HG02642 (cell line): Measurements from ENCODE around the gene AAK1.
"Not testable (repeated sequence)": the region's sequence is repeated elsewhere in the genome, so short reads cannot be mapped to it uniquely, and the experiment has no call there.

ENCODE experiments used
- ATAC-seq: cut with Tn5 transposase; IDR thresholded peaks from one replicate; pipeline ENCODE4 v1.9.1; 2021; ENCODE audit warnings: mild to moderate bottlenecking; ENCODE audit not compliant: unreplicated experiment, poor library complexity

Gene AAK1

DNA sequence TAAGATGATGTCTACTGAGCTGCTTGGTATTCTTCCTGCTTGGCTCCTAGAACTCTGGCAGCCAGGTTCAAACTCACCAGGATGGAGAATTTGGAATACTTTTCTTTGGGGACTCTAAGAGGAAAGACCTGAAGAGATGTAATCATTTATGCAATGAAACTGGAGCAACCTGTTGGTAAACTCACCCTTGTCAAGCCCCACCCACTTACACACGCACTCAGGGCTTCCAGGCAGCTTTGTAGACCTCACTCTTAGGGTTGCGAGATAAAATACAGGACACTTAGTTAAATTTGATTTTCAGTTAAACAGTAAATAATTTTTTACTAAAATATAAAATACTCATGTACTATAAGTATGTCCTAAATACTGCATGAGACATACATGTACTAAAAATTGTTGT, 19.0 kb upstream of the AAK1 start:
- ATAC-seq: not testable (repeated sequence)

GRCh38 chr2:69660637-69661036, 17.1 kb upstream of the AAK1 start:
- ATAC-seq: no peak

DNA sequence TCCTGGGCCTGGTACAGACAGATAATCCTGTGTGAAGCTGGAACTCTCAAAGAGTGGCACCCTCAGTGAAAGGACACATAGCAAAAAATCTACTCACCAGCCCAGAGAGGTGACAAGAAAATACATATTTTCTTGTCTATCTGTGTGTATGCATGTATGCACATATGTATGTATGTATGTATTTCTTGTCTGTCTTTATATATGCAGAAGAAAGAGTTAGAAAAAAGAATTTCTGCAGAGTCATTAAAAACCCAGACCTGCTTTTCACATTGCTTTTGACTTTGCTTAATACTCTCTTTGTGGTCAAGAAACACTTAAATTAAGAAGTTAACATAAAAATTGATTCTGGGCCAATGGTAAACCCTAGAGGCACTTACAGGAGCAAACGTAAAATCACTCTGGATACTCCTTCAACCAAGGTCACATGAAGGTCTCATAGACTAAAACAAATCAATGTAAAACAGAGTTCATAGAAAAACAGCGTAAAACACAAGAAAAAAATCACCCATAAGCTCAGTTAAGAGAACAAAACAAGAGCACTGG, 16.5 kb upstream of the AAK1 start:
- no peak for ATAC-seq

GRCh38 chr2:69659349-69659748, 15.8 kb upstream of the AAK1 start:
- no peak for ATAC-seq

GRCh38 chr2:69652206-69652605, 8.7 kb upstream of the AAK1 start:
- no peak for ATAC-seq

GRCh38 chr2:69647196-69647595, 3.7 kb upstream of the AAK1 start:
- ATAC-seq: not testable (repeated sequence)

- ATAC-seq: no peak
Measured at GRCh38 chr2:69646714-69647113, 3.2 kb upstream of the AAK1 start.

DNA sequence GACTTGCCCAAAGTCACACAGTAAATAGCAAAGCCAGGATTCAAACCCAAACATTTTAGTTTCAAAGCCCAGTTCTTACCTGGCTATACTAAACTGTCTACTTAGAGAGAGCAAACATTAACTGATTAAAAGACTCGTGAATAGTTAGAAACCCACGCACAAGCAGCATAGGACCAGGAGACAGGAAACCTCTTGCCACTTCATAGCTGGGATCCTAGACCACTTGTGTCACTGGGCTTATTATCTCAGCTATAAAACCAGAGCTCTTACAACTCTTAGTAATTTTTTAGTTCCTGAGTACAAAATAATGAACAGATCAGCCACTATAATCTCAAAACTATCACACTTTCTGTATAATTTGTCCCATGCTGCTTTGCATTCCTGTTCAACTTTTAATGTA, 2.4 kb upstream of the AAK1 start:
- ATAC-seq: no peak

- no peak for ATAC-seq
Measured at GRCh38 chr2:69645031-69645431, 1.5 kb upstream of the AAK1 start.

- no peak for ATAC-seq
Measured at GRCh38 chr2:69644506-69644979, 1.0 kb upstream of the AAK1 start.

DNA sequence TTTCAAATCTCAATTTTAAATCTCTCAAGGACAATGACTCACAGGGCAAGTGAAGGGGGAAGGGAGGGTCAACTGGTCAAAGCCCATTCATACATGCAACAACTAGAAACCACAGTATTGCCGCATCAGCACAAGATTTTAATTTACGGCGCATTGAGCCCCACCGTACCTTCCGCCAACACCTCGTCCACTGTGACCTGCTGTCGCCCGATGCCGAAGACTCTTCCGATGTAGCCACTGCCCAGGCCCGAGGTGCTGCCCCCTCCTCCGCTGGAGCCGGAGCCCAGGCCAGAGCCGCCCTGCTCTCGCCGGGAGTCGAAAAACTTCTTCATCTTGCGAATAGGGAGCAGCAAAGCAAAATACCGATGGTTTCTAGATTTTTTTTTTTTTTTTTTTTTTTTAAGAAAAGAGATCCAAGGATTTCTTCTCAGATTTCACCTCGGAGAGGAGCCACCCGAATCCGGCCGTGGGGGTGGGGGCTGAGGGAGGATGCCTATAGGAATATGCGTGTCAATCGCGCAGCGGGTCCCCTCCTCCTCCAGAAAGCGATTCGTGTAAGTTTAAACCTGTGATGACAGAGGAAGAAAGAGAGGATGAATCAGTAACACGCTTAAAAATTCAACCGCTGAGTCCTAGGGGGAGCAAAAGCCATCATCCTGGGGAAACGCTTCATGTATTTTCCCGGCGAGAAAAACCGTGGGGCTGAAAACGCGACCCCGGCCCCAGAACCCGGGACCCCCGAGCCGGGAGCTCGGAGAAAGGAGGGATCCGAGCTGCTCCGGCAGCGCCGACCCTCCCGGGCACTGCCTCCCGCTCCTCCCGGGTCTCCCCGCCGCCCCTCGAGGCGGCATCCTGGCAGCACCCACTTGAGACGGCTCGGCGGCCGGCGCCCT, 584 bp downstream of the AAK1 start:
- no peak for ATAC-seq

- no peak for ATAC-seq
Measured at GRCh38 chr2:69641887-69642708, 1.4 kb downstream of the AAK1 start.

- no peak for ATAC-seq
Measured at GRCh38 chr2:69641471-69641870, 2.1 kb downstream of the AAK1 start.

DNA sequence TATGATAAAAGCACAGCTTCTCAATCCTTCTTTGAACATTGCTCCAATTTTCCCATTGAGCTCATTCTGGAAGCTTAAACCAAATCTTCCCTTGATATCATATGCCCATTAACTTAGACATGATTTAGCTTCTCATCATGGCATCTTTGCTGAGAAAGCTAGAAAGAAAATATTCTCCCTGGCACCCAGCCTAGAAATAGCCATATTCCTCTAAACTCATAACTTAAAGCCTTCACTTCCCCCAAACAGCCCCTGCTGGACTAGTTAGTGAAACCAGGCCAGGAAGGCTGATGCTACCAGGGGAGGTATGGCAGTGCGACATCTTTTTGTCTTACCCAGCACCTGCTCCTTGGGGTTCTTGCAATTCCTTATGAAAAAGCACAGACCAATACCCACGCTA, 4.3 kb downstream of the AAK1 start:
- ATAC-seq: no peak

DNA sequence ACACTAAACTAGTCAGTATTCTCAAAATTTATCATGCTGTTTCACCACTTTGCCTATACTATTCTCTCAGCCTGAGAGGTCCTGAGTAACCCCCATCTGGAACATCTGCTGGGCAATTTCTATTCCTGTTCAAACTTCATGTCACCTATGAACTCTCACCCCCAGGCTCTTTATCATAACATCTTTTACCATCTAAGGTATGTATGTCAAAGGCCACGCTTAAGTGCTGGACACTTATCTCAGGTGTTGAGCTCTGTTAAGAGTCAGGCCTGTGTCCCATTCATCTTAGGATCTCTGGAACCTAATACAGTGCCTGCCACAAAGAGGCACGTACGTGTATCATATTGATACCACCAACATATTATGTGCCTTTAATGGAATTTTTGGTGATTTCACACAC, 4.9 kb downstream of the AAK1 start:
- no peak for ATAC-seq

DNA sequence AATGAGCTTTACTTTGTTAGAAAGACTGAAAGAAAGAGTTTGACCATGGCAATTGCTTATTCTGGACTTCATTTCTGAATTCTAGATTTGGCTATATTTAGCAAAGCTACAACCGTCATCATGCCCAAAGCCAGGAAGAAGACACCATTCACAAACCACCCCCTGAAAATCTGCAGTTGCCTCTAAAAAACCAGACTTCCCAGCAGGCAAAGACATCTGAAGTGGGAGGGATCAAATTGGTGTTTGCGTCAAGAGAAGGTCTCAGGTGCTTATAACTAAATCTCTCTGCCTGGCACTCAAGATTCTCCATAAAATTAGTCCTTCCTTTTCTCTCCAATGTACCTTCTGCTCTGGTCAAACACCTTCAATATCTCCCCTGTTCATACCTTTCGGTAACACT, 5.6 kb downstream of the AAK1 start:
- no peak for ATAC-seq

- no peak for ATAC-seq
Measured at GRCh38 chr2:69636395-69636794, 7.1 kb downstream of the AAK1 start.

DNA sequence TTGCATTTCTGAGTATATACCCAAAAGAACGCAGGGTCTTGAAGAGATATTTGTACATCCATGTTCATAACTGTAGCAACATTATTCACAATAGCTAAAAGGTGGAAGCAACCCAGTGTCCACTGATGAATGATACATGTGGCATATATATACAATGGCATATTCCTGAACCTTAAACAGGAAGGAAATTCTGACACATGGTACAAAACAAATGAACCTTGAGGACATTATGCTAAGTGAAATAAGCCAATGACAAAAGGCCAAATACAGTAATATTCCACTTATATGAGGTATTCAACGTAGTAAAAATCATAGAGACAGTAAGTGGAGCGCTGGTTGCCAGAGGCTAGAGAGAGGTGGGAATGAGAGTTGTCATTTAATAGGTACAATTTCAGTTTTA, 8.1 kb downstream of the AAK1 start:
- no peak for ATAC-seq

DNA sequence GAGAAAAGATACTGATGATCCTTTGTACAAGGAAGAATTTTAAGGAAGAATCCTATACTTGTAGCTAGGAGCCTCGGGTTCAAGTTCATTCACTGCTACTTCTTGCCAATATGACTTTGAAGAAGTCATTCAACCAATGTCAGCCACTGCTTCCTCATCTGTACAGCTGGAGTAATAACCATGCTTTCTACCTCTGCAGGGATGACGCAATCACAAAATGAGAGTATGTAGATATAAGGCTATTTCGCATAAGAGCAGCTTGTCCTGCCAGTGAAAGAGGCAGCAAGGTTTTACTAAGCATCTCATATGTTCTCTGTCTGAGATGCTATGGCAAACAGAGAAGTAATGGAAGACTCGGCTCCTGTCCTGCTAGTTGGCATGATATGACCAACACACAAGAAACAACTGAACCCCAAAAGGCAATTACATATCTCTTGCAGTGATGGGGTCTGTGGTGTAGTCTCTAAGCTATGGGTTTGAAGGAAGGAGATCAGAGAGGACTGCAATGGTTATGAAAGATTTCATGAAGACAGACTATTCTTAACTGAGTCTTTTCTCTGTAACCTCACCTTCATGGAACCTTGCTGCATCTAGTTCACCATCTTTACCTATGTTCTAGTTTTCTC, 9.2 kb downstream of the AAK1 start:
- ATAC-seq: no peak

- ATAC-seq: no peak
Measured at GRCh38 chr2:69631402-69631801, 12.1 kb downstream of the AAK1 start.
